Stimulated activated CD4-positive, alpha-beta T cell treated with anti-CD3 and anti-CD28 coated beads, TNF-alpha, amount 100 ng/mL, for 48 hours (primary cell): ENCODE measurements around the gene ATRIP.
"Not testable (repeated sequence)": the region's sequence is repeated elsewhere in the genome, so short reads cannot be mapped to it uniquely, and the experiment has no call there.

ENCODE experiments used
- DNase-seq, 3 donors: peaks; one replicate each; pipeline ENCODE4 v3.0.0-alpha.2; 2020; ENCODE audit warnings: low read depth in 3 of 3

Gene ATRIP

DNA sequence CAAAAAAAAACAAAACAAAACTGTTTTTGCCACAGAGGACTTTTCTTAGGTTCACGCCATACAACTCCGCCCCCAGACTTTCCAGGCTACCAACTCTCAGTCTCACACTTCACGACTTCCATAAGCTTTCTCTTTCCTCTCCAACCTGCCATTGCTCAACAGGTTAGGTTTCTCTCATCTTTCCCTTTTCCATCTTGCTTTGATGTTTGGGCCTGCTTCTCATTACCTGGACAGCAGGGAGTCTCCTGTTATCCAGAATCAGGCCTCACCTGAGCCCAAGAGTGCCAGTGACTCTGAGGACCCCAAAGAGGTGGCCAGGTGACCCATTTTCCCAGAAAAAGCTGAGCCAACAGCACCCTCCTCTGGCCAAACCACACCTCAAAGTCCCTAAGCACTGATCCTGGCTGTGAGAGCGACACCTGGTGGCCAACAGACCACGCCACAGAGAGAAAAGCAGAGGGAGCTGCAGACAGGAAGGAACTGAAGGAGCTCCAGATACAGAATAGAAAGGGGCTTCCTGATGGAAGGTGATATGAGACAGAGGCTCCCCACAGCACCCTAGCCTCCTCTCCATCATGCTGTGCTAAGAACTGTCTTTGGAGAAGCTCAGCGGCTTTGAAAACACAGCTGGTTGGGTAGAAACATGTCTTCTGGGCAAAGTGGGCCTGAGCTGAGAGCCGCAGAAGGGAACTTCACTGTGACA lies 10.6 kb upstream of the ATRIP start:
- peak; percentile 66 to 82 (median 71) for DNase-seq

DNA sequence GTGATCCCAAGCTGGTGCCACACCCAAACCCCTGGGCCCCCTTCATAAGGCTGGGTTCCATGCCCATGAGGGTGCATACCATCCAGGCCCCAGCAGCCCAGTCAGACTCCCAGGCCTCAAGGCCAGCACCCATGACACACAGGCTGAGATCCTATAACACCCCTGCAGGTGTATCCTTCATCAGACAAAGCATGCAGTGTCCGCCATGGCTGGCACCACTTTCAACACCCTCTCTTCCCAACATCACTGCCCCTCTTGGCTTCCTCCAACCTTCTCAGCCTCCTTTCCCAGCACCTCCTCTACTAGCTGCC lies 10.1 kb upstream of the ATRIP start:
- DNase-seq: no peak

DNA sequence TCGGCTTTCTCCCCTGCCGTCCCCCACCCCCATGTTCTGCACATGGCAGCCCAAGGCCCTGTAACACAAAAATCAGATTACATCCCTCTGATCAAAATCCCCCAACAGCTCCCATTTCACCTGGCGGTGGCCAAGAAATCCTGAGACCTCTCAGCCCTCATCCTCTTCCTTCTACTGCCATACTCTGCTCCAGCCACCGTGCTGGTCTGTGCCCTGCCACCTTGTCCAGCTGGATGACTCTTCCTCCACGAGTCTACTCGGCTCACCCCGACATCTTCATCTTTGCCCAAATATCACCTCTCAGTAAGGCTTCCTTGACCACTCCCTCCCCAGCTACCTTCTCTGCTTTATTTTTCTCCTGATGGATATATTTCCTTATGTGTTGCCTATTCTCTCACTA lies 9.7 kb upstream of the ATRIP start:
- DNase-seq: no peak

DNA sequence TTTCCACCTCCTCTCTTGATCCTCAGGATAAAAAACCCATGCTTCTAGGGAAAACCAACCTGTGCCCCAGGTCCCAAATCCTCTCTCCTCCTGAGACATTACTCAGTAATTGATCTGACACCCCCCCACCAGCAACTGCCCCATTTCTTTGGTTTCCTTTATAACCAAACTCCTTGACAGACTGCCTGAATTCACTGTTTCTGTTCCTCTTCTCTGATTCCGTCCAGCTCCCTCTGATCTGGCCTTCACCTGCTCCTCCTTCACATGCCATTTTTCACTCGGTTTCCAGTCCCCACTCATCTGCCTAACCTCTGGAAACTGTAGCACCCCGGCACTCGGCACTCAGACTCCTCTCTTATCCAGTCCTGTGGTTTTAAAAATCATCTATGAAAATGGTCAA lies 8.7 kb upstream of the ATRIP start:
- no peak for DNase-seq

DNA sequence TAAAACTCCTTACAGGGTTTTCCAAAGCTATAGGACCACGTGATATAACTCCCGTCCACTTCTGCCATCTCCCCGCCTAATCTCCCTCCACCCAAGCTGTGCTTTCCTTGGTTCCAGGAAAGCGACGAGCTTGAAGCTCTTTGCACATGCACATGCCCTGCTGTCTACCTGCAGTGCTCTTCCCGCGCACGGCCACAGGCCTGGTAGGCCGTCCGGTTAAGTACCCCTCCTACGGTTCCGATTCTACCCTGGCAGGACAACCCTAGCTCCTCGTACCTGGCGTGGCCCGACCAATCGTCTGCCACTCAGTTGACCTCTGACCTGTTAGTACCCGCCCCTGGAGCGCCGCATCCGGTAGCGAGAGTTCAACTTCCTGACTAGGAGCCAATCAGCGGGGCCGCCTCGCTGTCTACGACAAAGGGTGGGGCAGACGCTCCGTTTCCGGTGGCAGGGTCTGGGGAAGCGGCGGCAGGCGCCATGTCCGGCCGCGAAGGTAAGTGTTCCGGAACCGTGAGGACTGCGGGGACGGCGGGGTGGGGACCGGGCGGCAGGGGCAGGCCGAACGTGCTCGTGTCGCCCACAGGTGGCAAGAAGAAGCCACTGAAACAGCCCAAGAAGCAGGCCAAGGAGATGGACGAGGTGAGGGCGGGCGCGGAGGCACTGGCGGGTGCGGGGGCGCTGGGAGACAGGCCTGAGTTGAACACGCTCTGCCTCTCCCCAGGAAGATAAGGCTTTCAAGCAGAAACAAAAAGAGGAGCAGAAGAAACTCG lies 6.5 kb upstream of the ATRIP start, which contains the start of the genes CCDC51 and TMA7:
Gene CCDC51, minus strand, starts transcription at position 300 of the 770 bp plus-strand sequence. CDS start 4,991 bp downstream, outside the sequence.
Gene TMA7, plus strand, starts transcription at position 438 of the 770 bp plus-strand sequence. Its CDS starts 40 bp downstream, at position 478.
- DNase-seq: peak; percentile 97 to 98 (median 97)

DNA sequence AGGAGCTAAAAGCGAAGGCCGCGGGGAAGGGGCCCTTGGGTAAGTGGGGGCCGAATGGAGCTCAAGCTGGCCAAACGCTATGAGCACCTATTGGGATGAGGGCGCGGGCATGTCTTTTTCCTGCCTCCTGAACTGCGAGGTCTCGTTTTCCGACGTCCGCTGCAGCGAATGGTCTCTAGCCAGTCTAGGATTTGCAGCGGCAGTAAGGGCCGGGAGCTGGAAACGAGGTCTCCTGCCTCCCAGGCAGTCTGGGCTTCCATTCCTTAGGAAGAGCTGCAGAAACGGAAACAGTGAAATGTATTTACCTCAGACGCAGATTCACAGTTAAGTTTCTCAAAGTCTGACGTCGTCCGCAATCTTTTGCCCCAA lies 6.0 kb upstream of the ATRIP start:
- no peak for DNase-seq

DNA sequence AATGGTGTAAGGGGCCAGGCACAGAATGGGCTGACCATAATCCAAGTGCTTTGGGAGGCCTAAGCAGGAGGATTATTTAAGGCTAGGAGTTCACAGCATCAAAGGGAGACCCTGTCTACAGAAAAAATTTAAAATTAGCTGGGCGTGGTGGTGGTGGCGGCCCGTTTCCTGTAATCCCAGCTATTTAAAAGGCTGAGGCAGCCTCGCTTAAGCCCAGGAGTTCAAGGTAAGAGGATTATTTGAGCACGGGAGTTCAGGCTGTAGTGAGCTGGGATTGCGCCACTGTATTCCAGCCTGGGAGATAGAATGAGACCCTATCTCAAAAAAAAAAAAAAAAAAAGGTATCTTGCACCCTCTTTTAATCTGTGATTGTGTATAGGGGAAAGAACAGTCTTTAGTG lies 4.6 kb upstream of the ATRIP start:
- no peak for DNase-seq

DNA sequence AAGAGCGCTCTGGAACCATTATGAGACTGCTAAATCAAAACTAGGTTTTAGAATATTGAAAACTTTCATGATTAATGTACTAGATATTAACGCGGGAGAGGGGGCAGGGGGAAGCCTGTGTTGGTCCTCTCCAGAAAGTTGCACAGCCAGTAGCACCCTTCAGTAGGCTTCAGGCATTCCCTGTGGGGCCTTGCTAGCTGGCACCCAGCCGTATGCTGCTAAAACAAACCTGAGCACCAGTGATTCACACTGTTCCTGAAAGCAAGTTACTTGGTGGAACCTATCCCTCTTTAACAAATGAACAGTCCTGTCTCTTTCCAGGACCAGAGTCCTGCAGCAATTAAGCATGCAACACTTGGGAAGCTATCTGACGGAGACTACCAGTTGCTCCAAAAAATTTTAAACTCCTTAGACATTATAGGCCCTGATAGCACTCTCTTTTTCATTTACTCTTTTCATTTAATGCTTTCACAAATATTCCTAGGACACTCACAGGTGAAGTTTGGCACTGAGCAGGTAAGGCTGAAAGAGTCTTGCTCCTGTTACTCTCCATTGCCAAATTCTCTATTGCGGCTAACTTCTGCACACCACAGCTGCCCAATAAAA lies 1.2 kb upstream of the ATRIP start:
- DNase-seq: no peak

DNA sequence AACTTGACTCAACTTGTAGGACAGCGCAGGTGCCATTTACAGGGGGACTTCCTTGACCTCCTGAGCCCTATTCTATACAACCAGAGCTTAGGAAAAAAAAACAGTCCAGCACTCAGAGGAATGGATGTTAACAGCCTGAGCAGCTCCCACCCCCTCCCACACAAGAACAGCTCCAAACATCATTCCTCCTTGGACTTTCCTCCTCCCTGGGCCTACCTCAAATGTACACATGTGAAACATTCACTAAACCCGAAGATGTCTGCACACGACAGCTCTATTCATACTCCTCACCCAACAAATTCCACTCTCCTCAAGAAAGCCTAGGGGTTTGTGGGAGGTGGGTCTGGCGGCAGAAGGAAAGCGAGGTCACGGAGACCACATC lies 503 bp upstream of the ATRIP start:
- DNase-seq: no peak

DNA sequence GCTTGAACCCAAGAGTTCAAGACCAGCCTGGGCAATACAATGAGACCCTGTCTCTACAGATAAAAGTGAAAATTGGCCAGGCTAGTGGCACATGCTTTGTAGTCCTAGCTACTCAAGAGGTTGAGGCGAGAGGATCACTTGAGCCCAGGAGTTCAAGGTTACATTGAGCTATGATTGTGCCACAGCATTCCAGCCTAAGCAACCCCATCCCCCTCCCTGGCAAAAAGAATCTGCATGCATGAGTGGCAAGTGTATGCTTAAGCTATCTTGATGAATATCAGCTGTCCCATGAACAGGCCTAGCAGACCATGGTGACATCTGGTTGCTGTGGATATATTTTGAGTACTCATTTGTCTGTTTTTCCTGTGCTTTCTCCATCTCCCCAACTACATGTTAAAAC lies 4.7 kb downstream of the ATRIP start:
- DNase-seq: no peak

DNA sequence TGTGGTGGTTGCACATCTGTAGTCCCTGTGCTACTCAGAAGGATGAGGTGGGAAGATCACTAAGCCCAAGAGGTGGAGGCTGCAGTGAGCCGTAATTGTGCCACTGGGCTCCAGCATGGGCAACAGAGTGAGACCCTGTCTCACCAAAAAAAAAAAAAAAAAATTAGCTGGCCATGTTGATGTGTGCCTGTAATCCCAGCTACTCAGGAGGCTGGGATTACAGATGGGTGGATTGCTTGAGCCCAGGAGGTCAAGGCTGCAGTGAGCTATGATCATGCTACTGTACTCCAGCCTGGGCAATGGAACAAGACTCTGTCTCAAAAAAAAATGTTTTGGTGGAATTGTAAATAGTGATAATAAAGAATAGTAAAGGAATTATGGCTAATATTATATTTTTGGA lies 9.9 kb downstream of the ATRIP start:
- no peak for DNase-seq

DNA sequence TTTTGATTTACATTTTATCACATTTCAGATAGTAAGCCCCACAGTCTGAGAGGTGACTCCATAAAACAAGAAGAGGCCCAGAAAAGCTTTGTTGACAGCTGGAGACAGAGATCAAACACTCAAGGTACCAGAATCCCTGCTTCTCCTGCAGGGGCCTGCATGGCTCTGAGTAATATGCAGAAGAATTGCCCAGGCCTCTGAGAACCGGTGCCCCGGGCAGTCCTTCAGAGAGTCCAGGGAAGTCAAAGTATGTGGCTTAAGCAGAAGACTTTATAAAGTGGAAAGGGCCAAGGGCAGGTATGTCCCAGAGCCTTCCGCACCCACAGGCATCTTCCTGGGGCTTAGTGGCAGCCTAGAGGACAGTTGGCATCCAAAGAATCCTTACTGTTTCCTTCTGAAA lies 12.8 kb downstream of the ATRIP start:
- no peak for DNase-seq

DNA sequence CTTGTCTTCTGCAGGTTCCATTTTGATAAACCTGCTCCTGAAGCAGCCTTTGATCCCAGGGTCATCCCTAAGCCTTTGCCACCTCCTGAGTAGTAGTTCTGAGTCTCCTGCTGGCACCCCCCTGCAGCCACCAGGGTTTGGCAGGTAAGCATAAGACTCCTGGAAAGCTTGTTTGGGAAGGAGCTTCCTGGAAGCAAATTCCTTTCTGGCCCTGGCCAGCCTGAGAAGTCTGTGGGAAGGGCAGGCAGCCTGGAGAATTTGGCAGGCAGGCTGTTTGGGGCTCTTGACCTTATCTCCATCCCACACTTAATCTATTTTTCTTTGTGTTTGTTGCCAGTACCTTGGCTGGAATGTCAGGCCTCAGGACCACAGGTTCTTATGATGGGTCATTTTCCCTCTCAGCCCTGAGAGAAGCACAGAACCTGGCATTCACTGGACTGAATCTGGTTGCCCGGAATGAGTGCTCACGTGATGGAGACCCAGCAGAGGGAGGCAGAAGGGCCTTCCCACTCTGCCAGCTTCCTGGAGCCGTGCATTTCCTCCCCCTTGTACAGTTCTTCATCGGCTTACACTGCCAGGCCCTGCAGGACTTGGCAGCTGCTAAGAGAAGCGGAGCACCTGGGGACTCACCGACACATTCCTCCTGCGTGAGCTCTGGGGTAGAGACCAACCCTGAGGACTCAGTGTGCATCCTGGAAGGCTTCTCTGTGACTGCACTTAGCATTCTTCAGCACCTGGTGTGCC lies 13.4 kb downstream of the ATRIP start:
- no peak for DNase-seq

DNA sequence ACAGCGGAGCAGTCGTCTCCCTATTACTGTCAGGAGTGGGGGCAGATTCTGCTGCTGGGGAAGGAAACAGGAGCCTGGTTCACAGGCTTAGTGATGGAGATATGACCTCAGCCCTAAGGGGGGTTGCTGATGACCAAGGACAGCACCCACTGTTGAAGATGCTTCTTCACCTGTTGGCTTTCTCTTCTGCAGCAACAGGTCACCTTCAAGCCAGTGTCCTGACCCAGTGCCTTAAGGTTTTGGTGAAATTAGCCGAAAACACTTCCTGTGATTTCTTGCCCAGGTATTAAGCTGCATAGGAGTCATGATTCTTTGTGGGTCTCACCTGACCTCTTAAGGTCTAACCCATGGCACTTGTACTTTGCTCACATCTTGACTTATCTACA lies 14.0 kb downstream of the ATRIP start:
- DNase-seq: no peak

DNA sequence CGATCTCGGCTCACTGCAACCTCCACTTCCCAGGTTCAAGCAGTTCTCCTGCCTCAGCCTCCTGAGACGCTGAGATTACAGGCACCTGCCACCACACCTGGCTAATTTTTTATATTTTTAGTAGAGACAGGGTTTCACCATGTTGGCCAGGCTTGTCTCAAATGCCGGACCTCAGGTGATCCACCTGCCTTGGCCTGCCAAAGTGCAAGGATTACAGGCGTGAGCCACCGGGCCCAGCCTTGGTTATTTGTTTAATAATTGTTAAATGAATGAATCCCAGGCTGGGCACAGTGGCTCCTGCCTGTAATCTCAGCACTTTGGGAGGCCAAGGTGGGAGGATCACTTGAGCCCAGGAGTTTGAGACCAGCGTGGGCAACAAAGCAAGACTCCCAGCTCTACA lies 15.2 kb downstream of the ATRIP start:
- not testable (repeated sequence) for DNase-seq

DNA sequence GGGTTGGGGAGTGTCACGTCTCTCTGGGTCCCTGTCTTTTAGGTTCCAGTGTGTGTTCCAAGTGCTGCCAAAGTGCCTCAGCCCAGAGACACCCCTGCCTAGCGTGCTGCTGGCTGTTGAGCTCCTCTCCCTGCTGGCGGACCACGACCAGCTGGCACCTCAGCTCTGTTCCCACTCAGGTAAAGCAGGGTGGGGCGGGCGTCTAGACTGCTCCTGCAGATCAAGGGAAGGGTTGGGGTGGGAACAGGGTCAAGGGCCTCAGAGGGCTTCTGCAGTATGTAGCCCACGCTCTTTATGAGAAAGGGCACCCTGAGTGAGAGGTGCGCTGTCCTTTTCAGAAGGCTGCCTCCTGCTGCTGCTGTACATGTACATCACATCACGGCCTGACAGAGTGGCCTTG lies 17.2 kb downstream of the ATRIP start:
- no peak for DNase-seq

DNA sequence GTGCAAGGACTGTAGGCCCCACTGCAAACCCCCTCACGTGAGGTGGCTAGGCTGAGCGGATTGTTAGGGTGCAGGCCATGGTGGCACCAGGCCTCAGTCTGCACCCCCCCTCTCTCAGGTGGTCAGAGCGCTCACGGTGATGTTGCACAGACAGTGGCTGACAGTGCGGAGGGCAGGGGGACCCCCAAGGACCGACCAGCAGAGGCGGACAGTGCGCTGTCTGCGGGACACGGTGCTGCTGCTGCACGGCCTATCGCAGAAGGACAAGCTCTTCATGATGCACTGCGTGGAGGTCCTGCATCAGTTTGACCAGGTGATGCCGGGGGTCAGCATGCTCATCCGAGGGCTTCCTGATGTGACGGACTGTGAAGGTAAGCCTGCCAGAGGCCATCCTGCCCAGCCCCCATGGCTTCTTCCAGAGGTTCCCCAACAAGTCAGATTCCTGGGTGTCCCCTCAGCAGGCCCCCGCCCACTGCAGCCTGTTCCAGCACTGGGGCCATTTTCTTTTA lies 18.2 kb downstream of the ATRIP start:
- no peak for DNase-seq

DNA sequence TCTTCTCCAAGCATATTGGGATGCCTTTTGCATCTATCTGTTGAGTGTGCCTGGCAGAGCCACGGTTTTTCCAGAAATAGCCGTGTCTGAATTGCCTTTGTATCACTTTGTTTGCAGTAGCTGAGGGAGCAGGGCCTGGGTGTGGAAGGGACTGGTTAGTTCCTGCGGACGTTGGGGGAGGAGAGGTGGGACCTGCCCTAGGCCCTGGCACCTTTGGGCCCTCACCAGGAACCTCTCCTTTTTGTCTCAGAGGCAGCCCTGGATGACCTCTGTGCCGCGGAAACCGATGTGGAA lies 18.6 kb downstream of the ATRIP start:
- no peak for DNase-seq

DNA sequence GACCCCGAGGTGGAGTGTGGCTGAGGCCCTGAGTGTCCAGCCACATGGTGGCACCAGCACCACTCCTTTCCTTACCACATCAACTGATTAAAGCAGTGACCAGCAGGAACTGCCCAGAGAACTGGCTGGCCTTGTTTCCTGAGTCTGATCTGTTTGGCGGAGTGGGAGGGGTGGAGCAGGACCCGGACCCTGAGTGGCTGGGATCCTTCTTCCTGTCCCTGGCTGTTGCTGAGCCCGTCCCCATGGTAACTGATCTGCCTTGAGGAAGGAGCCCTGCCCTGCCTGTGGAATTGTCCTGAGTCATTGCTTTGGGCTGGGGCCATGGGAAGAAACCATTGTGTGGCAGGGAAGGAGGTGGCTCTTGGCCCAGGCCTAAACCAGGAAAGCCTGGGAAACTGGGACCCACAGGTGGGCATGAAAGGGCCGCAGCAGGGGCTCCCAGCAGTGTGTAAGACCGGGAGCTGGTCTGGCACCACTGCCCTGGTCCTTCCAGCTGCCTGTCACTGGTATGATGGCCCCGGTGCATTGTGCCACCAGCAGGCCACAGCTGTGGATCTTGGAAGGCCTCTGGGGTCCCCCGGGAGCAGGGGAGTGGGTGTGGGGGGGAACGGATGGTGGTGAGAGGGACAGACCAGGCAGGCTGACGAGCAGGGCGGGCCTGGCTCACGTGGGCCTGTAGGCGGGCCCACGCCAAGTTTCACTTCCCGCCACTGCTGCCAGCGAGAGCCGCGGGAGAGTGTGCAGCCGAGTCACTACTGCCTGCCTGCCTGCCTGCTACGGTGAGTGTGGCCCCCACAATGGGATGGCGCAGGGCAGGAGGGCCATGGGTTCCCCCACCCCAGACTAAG lies 19.2 kb downstream of the ATRIP start:
- peak; percentile 52 to 75 (median 66) for DNase-seq

DNA sequence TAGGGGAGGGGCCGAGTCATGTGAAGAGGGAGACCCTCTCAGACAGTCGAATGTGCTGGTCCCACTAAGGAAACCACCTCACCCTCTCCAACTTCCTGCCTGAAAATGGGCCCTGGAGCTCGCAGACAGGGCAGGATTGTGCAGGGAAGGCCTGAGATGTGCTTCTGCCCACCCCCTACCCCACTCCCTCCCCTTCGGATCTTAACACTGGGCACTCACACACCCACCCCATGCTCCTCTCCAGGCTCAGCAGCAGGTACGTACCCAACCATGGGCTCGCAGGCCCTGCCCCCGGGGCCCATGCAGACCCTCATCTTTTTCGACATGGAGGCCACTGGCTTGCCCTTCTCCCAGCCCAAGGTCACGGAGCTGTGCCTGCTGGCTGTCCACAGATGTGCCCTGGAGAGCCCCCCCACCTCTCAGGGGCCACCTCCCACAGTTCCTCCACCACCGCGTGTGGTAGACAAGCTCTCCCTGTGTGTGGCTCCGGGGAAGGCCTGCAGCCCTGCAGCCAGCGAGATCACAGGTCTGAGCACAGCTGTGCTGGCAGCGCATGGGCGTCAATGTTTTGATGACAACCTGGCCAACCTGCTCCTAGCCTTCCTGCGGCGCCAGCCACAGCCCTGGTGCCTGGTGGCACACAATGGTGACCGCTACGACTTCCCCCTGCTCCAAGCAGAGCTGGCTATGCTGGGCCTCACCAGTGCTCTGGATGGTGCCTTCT lies 20.0 kb downstream of the ATRIP start:
- no peak for DNase-seq

DNA sequence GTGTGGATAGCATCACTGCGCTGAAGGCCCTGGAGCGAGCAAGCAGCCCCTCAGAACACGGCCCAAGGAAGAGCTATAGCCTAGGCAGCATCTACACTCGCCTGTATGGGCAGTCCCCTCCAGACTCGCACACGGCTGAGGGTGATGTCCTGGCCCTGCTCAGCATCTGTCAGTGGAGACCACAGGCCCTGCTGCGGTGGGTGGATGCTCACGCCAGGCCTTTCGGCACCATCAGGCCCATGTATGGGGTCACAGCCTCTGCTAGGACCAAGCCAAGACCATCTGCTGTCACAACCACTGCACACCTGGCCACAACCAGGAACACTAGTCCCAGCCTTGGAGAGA lies 20.5 kb downstream of the ATRIP start:
- DNase-seq: no peak
